ENCODE results near the gene MMP12. TPM values are rescaled to one million over a fixed set of nuclear protein-coding genes. Genes with fewer than 3 reads are reported as not detected.

The MMP12 gene
- total RNA-seq, 1 donor = 0.36 TPM

DNA sequence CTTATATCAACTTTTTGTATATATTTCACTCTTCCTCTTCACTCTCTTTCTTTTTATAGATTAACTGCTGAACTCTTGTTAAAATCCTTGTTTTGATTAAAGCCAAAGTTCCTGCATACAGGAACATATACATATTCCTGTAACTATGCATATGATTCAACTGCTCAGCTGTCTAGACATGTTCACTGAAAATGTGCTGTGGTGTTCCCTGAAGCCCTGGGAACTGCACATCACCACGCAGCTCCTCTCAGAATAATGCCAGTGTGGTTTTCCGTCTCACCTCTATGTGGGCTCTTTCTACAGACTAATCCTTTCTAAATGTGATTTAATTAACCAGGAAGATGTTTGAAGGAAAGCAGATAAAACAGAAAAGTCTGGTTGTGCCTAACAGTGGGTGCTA lies 25.6 kb upstream of the MMP12 start:
- H3K4me1 ChIP-seq (ENCODE audit: insufficient read depth, low read length) = no peaks in the 10 kb centered on the region
- H4K20me1 ChIP-seq (ENCODE audit: insufficient read depth, low read length) = no peaks in the 10 kb centered on the region
- H3K4me2 ChIP-seq (ENCODE audit: insufficient read depth, low read length) = no peak overlapping the region
- DNase-seq (ENCODE audit: insufficient read length, low spot score, missing footprints) = no peak
- H3K27ac ChIP-seq (ENCODE audit: low read depth, low read length) = no peak overlapping the region
- no peaks in the 10 kb centered on the region for H3K27me3 ChIP-seq (ENCODE audit: insufficient read depth, low read length)
- no peak overlapping the region for H2AFZ ChIP-seq (ENCODE audit: low read length)
- H3K9me3 ChIP-seq (ENCODE audit: low read depth, low read length) = no peaks in the 10 kb centered on the region
- no peaks in the 10 kb centered on the region for H3K79me2 ChIP-seq (ENCODE audit: insufficient read depth, low read length)
- TF ChIP-seq CTCF (IDR thresholded peaks at IDR 0.05; ENCODE audit: extremely low read depth, low read depth, low read length) = no peak
- no peak overlapping the region for H3K4me3 ChIP-seq (ENCODE audit: insufficient read depth, low read length)
- no peaks in the 10 kb centered on the region for H3K36me3 ChIP-seq (ENCODE audit: insufficient read depth, low read length)

GRCh38 chr11:102891736-102892135 lies 17.0 kb upstream of the MMP12 start:
- Histone ChIP-seq H3K9me3 (ENCODE audit: low read depth, low read length) (no peaks in the 10 kb centered on the region), H3K4me3 (ENCODE audit: insufficient read depth, low read length) (no peak overlapping the region), H3K27ac (ENCODE audit: low read depth, low read length) (no peak overlapping the region), H4K20me1 (ENCODE audit: insufficient read depth, low read length) (no peaks in the 10 kb centered on the region), H3K27me3 (ENCODE audit: insufficient read depth, low read length) (peaks cover 10% of the 10 kb centered on the region), H3K36me3 (ENCODE audit: insufficient read depth, low read length) (no peaks in the 10 kb centered on the region), H3K79me2 (ENCODE audit: insufficient read depth, low read length) (no peaks in the 10 kb centered on the region), H2AFZ (ENCODE audit: low read length) (no peak overlapping the region), H3K4me1 (ENCODE audit: insufficient read depth, low read length) (peaks cover 5% of the 10 kb centered on the region), H3K4me2 (ENCODE audit: insufficient read depth, low read length) (no peak overlapping the region)
- no peak for DNase-seq (ENCODE audit: insufficient read length, low spot score, missing footprints)
- TF ChIP-seq CTCF (IDR thresholded peaks at IDR 0.05; ENCODE audit: extremely low read depth, low read depth, low read length) = no peak

DNA sequence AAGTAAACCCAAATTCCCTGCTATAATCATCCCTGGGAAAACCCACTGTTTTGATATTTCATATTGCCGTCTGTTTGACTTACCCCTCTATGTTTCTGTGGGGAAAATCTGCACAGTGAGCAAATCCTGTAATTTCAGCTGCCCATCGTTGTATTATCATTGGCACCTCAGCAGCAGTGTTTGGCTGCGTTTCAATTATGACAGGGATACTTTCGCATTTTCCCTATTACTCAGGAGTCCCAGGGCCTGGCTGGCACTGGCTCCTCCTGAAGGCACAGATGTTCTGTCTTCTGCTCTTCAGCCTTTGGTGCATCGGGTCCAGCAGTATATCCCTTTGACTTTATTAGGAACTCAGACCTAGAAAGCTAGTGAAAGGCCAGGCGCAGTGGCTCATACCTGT lies 12.2 kb upstream of the MMP12 start:
- Histone ChIP-seq H3K9me3 (ENCODE audit: low read depth, low read length) (no peaks in the 10 kb centered on the region), H3K79me2 (ENCODE audit: insufficient read depth, low read length) (no peaks in the 10 kb centered on the region), H3K4me1 (ENCODE audit: insufficient read depth, low read length) (peaks cover 22% of the 10 kb centered on the region), H3K27me3 (ENCODE audit: insufficient read depth, low read length) (peaks cover 10% of the 10 kb centered on the region), H4K20me1 (ENCODE audit: insufficient read depth, low read length) (no peaks in the 10 kb centered on the region), H3K27ac (ENCODE audit: low read depth, low read length) (no peak overlapping the region), H3K4me2 (ENCODE audit: insufficient read depth, low read length) (peak overlapping the region; percentile 16), H2AFZ (ENCODE audit: low read length) (no peak overlapping the region), H3K36me3 (ENCODE audit: insufficient read depth, low read length) (no peaks in the 10 kb centered on the region), H3K4me3 (ENCODE audit: insufficient read depth, low read length) (no peak overlapping the region)
- DNase-seq (ENCODE audit: insufficient read length, low spot score, missing footprints) = peak; percentile 87
- TF ChIP-seq CTCF (IDR thresholded peaks at IDR 0.05; ENCODE audit: extremely low read depth, low read depth, low read length) = no peak

DNA sequence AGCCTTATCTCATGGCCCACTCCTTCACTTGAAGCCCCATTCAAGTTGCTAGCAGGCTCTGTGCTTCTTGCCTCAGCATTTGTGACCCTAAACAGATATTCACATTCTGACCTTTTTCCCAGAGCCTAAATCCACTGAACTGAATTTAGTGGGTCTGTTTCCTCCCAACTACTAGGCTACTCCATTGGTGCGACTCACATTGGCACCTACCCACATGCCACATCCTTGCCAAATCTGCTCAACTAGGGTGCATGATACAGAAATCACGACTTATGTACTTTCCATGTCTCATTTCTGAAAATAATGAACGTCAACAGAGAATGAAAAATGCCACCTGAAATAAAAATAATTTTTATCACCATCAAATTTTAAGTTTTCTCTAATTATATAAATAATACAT lies 8.4 kb upstream of the MMP12 start:
- no peaks in the 10 kb centered on the region for H3K79me2 ChIP-seq (ENCODE audit: insufficient read depth, low read length)
- no peaks in the 10 kb centered on the region for H3K9me3 ChIP-seq (ENCODE audit: low read depth, low read length)
- no peak overlapping the region for H3K4me2 ChIP-seq (ENCODE audit: insufficient read depth, low read length)
- H3K4me3 ChIP-seq (ENCODE audit: insufficient read depth, low read length) = no peak overlapping the region
- no peaks in the 10 kb centered on the region for H3K36me3 ChIP-seq (ENCODE audit: insufficient read depth, low read length)
- no peak for TF ChIP-seq CTCF (IDR thresholded peaks at IDR 0.05; ENCODE audit: extremely low read depth, low read depth, low read length)
- no peaks in the 10 kb centered on the region for H3K27me3 ChIP-seq (ENCODE audit: insufficient read depth, low read length)
- H3K27ac ChIP-seq (ENCODE audit: low read depth, low read length) = peak overlapping the region; percentile 84
- H2AFZ ChIP-seq (ENCODE audit: low read length) = no peak overlapping the region
- H4K20me1 ChIP-seq (ENCODE audit: insufficient read depth, low read length) = no peaks in the 10 kb centered on the region
- H3K4me1 ChIP-seq (ENCODE audit: insufficient read depth, low read length) = peaks cover 22% of the 10 kb centered on the region
- no peak for DNase-seq (ENCODE audit: insufficient read length, low spot score, missing footprints)

Measured in osteoblast (primary cell).